ENCODE data around the gene SLX4IP. TPM values are rescaled to one million over a fixed set of nuclear protein-coding genes. Genes with fewer than 3 reads are reported as not detected.

SLX4IP gene
- total RNA-seq, 1 experiment from 2014 or later = 7.4 TPM

GRCh38 chr20:10404023-10404628 lies 31.0 kb upstream of the SLX4IP start:
- no peak overlapping the region for H3K27ac Mint-ChIP-seq
- peaks cover 4% of the 10 kb centered on the region; the same call in 1 of the 2 replicates for H3K36me3 Mint-ChIP-seq
- ChIA-PET POLR2A (no interaction called here), CTCF (interaction anchor here (0.6 to 1.3 kb wide), 2 partner anchors 133 to 687 kb away, joined by 3 read pairs; no protein-coding TSS in a partner anchor)
- H3K4me1 Mint-ChIP-seq = no peaks in the 10 kb centered on the region
- no peak for TF ChIP-seq SP1 (CRISPR knock-in tag; conservative IDR thresholded peaks at IDR 0.05)
- no peak for TF ChIP-seq ATF1 (CRISPR knock-in tag; IDR thresholded peaks at IDR 0.05)
- TF ChIP-seq PRRX2 (CRISPR knock-in tag; IDR thresholded peaks at IDR 0.05) = no peak
- TF ChIP-seq ATF2 (CRISPR knock-in tag; IDR thresholded peaks at IDR 0.05; ENCODE audit: borderline replicate concordance, low read depth) = no peak
- TF ChIP-seq NFE2L1 (CRISPR knock-in tag; IDR thresholded peaks at IDR 0.05) = no peak
- TF ChIP-seq ZMAT4 (CRISPR knock-in tag; IDR thresholded peaks at IDR 0.05) = no peak
- TF ChIP-seq STAT6 (CRISPR knock-in tag; conservative IDR thresholded peaks at IDR 0.05; ENCODE audit: low read depth) = no peak
- TF ChIP-seq KAT7 (CRISPR knock-in tag; IDR thresholded peaks at IDR 0.05; ENCODE audit: borderline replicate concordance) = no peak
- TF ChIP-seq SMAD4 (CRISPR knock-in tag; IDR thresholded peaks at IDR 0.05) = no peak
- TF ChIP-seq GRHL2 (CRISPR knock-in tag; IDR thresholded peaks at IDR 0.05; ENCODE audit: insufficient replicate concordance, severe bottlenecking) = no peak
- TF ChIP-seq ATF3 (CRISPR knock-in tag; conservative IDR thresholded peaks at IDR 0.05) = no peak
- TF ChIP-seq SMAD3 (CRISPR knock-in tag; IDR thresholded peaks at IDR 0.05; ENCODE audit: borderline replicate concordance) = no peak
- TF ChIP-seq SOX15 (CRISPR knock-in tag; IDR thresholded peaks at IDR 0.05) = no peak
- TF ChIP-seq TCF7 (CRISPR knock-in tag; IDR thresholded peaks at IDR 0.05; ENCODE audit: low read depth) = no peak
- no peak for TF ChIP-seq ZNF138 (CRISPR knock-in tag; conservative IDR thresholded peaks at IDR 0.05)
- TF ChIP-seq USF2 (CRISPR knock-in tag; IDR thresholded peaks at IDR 0.05) = no peak
- TF ChIP-seq EMX1 (CRISPR knock-in tag; IDR thresholded peaks at IDR 0.05) = no peak
- TF ChIP-seq HMGXB4 (CRISPR knock-in tag; IDR thresholded peaks at IDR 0.05) = no peak
- no peak for TF ChIP-seq NR2C2 (CRISPR knock-in tag; IDR thresholded peaks at IDR 0.05)
- no peak for TF ChIP-seq ZNF317 (CRISPR knock-in tag; IDR thresholded peaks at IDR 0.05; ENCODE audit: borderline replicate concordance, low read depth)
- no peak overlapping the region for H3K4me3 Mint-ChIP-seq
- DNase-seq (ENCODE audit: low spot score) (no peak), ATAC-seq (no peak)
- no peaks in the 10 kb centered on the region for H3K27me3 Mint-ChIP-seq (ENCODE audit: low read depth)
- H3K9me3 Mint-ChIP-seq = no peaks in the 10 kb centered on the region

Measured in WTC11 (cell line).